D341Med (cell line): Measurements from ENCODE around the gene CLEC9A.

Experiments used
- DNase-seq: peaks from one replicate; pipeline ENCODE4 v3.0.0; 2012; ENCODE audit warnings: low spot score

Gene CLEC9A

DNA sequence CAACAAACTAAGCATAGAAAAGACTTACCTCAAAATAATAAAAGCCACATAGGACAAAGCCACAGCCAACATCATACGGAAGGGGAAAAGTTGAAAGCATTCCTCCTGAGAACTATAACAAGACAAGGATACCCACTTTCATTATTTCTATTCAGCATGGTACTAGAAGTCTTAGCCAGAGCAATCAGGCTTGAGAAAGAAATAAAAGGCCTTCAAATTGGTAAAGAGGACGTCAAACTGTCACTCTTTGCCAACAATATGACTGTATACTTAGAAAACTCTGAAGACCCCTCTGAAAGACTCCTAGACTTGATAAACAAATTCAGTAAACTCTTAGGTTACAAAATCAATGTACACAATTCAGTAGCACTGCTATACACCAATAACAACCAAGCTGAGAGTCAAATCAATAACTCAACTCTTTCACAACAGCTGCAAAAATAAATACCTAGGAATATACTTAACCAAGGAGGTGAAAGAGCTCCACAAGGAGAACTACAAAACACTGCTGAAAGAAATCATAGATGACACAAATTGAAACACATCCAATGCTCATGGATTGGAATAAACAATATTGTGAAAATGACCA lies 79.9 kb downstream of the CLEC9A start:
- no peak for DNase-seq

DNA sequence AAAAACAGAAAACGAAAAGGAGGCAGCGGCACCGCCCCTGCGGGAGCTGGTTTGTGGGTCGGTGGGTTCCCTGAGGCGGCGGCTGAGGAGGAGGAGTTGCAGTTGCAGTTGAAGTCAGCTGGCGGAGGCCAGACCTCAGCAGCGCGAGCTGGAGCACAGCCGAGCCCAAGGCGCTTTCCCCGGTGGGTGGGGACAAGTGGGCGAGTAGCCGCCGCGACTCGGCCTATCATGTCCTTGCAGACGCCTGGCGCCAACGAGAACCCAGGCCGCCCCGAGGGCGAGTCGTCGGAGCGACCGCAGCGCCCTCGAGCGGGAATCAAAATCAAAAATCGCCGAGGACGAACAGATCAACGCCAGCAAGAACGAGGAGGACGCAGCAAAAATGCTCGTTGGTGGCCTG lies 81.0 kb downstream of the CLEC9A start:
- DNase-seq: no peak

DNA sequence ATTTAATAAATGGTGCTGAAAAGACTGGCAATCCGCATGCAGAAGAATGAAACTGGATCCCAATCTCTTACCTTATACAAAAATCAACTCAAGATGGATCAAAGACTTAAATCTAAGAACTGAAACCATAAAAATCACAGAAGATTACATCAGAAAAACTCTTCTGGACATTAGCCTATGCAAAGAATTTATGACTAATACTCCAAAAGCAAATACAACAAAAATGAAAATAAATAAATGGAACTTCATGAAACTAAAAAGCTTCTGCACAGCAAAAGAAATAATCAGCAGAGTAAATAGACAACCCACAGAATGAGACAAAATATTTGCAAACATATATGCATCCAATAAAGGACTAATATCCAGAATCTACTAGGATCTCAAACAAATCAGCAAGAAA lies 82.6 kb downstream of the CLEC9A start:
- no peak for DNase-seq

DNA sequence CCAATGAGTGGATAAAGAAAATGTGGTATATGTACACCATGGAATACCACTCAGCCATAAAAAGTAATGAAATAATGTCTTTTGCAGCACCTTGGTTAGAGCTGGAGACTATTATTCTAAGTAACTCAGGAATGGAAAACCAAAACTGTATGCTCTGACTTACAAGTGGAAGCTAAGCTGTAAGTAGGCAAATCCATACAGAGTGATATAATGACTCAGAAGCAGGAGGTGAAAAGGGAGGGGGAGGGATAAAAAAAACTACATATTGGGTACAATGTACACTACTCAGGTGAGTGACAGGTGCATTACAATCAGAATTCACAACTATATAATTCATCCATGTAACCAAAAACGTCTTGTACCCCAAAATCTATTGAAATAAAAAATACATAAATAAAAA lies 83.4 kb downstream of the CLEC9A start:
- no peak for DNase-seq

DNA sequence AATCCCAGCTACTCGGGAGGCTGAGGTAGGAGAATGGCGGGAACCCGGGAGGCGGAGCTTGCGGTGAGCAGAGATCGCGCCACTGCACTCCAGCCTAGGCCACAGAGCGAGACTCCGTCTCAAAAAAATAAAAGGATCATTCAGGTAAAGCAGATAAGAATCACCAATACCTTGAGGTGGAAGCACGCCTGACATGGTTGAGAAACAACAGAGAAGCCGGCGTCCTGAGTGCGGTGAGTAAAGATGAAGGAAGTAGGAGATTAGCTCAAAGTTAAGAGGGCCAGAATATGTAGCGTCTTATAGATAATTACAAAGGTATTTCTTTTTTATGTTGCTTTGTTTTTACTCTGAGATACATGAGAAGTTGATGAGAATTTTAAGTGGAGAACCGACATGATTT lies 84.8 kb downstream of the CLEC9A start:
- no peak for DNase-seq
